MM.1S (cell line): ENCODE results near the gene OCIAD2.

Source experiments
- DNase-seq: peaks from one replicate; pipeline ENCODE4 v3.0.0-alpha.2; 2015
- H2AFZ ChIP-seq: fragments of 300-600 bp; sonication (generic); 2 replicates; pipeline ENCODE4 v1.6.0; 2016; ENCODE audit warnings: antibody characterized with exemption, low read length
- H3F3A ChIP-seq: fragments of 300-600 bp; sonication (generic); 2 replicates; pipeline ENCODE4 v1.6.1; 2016; ENCODE audit warnings: mild to moderate bottlenecking, antibody characterized with exemption, low read length, moderate library complexity, mixed read lengths; ENCODE audit not compliant: insufficient read depth
- H3K27ac ChIP-seq: fragments of 300-600 bp; sonication (generic); 2 replicates; pipeline ENCODE4 v1.5.1; 2016; ENCODE audit warnings: mild to moderate bottlenecking, low read length
- H3K27me3 ChIP-seq: fragments of 300-600 bp; sonication (generic); replicated peaks from 2 replicates; pipeline ENCODE4 v1.6.0; 2016; ENCODE audit warnings: low read length; ENCODE audit not compliant: insufficient read depth
- H3K36me3 ChIP-seq: fragments of 300-600 bp; sonication (generic); replicated peaks from 2 replicates; pipeline ENCODE4 v1.6.1; 2016; ENCODE audit warnings: mild to moderate bottlenecking, low read length, mixed read lengths; ENCODE audit not compliant: insufficient read depth
- H3K4me1 ChIP-seq: fragments of 300-600 bp; sonication (generic); 2 replicates; pipeline ENCODE4 v1.6.1; 2016; ENCODE audit warnings: low read length, mixed read lengths
- H3K4me2 ChIP-seq: fragments of 300-600 bp; sonication (generic); 2 replicates; pipeline ENCODE4 v1.6.0; 2016; ENCODE audit warnings: low read depth, low read length
- H3K4me3 ChIP-seq: fragments of 300-600 bp; sonication (generic); 2 replicates; pipeline ENCODE4 v1.5.1; 2016; ENCODE audit warnings: low read length, mixed read lengths
- H3K79me2 ChIP-seq: fragments of 300-600 bp; sonication (generic); 2 replicates; pipeline ENCODE4 v1.6.1; 2016; ENCODE audit warnings: mixed run types, low read length, mixed read lengths
- H3K9ac ChIP-seq: fragments of 300-600 bp; sonication (generic); 2 replicates; pipeline ENCODE4 v1.6.1; 2016; ENCODE audit warnings: low read length, mixed read lengths
- H3K9me2 ChIP-seq: fragments of 300-600 bp; sonication (generic); replicated peaks from 2 replicates; pipeline ENCODE4 v1.6.1; 2016; ENCODE audit warnings: mild to moderate bottlenecking, low read length, mixed read lengths; ENCODE audit not compliant: insufficient read depth
- H3K9me3 ChIP-seq: fragments of 300-600 bp; sonication (generic); replicated peaks from 2 replicates; pipeline ENCODE4 v1.6.1; 2016; ENCODE audit warnings: mild to moderate bottlenecking, low read length, mixed read lengths; ENCODE audit not compliant: insufficient read depth
- H4K20me1 ChIP-seq: fragments of 300-600 bp; sonication (generic); 2 replicates; pipeline ENCODE4 v1.6.1; 2016; ENCODE audit warnings: mild to moderate bottlenecking, low read length, moderate library complexity, mixed read lengths; ENCODE audit not compliant: insufficient read depth
- CTCF ChIP-seq: fragments of 300-600 bp; sonication (generic); IDR thresholded peaks from 2 replicates; pipeline ENCODE4 v1.5.1; 2016; ENCODE audit warnings: antibody characterized with exemption, low read length, mixed read lengths
- EZH2 ChIP-seq: fragments of 300-600 bp; sonication (generic); optimal IDR thresholded peaks from 2 replicates; pipeline ENCODE3; 2017; ENCODE audit warnings: low read depth, mild to moderate bottlenecking, antibody characterized with exemption, low read length, mixed read lengths
- EZH2phosphoT487 ChIP-seq: fragments of 300-600 bp; sonication (generic); IDR thresholded peaks from 2 replicates; pipeline ENCODE4 v1.6.1; 2018; ENCODE audit warnings: antibody characterized with exemption, low read length

Gene OCIAD2

GRCh38 chr4:48949086-48949485 is 42.5 kb upstream of the OCIAD2 start:
- no peak for TF ChIP-seq CTCF
- no peak for TF ChIP-seq EZH2phosphoT487
- TF ChIP-seq EZH2 = no peak
- Histone ChIP-seq H3K27me3 (no peaks in the 10 kb centered on the region), H3K4me2 (no peak overlapping the region)

GRCh38 chr4:48947731-48948130 is 41.2 kb upstream of the OCIAD2 start:
- no peak overlapping the region for H3K9ac ChIP-seq
- H4K20me1 ChIP-seq = no peaks in the 10 kb centered on the region
- no peaks in the 10 kb centered on the region for H3K79me2 ChIP-seq
- H3K4me2 ChIP-seq = no peak overlapping the region
- H3F3A ChIP-seq = no peaks in the 10 kb centered on the region
- TF ChIP-seq EZH2 (no peak), EZH2phosphoT487 (no peak), CTCF (no peak)
- no peak overlapping the region for H3K27ac ChIP-seq
- H3K4me3 ChIP-seq = no peak overlapping the region
- H3K36me3 ChIP-seq = no peaks in the 10 kb centered on the region
- H2AFZ ChIP-seq = no peak overlapping the region
- H3K27me3 ChIP-seq = no peaks in the 10 kb centered on the region
- H3K9me3 ChIP-seq = no peaks in the 10 kb centered on the region
- no peak for DNase-seq
- no peaks in the 10 kb centered on the region for H3K4me1 ChIP-seq
- no peaks in the 10 kb centered on the region for H3K9me2 ChIP-seq

More at GRCh38 chr4:48949086-48949485, 42.5 kb upstream of the OCIAD2 start:
- no peak for DNase-seq
- no peak overlapping the region for H3K9ac ChIP-seq
- H3F3A ChIP-seq = no peaks in the 10 kb centered on the region
- H3K4me3 ChIP-seq = no peak overlapping the region
- no peaks in the 10 kb centered on the region for H3K4me1 ChIP-seq
- H3K9me2 ChIP-seq = no peaks in the 10 kb centered on the region
- no peaks in the 10 kb centered on the region for H3K36me3 ChIP-seq
- no peaks in the 10 kb centered on the region for H3K9me3 ChIP-seq
- H3K27ac ChIP-seq = no peak overlapping the region
- no peak overlapping the region for H2AFZ ChIP-seq
- no peaks in the 10 kb centered on the region for H4K20me1 ChIP-seq
- no peaks in the 10 kb centered on the region for H3K79me2 ChIP-seq

GRCh38 chr4:48945981-48946380 is 39.4 kb upstream of the OCIAD2 start:
- H3K79me2 ChIP-seq = no peaks in the 10 kb centered on the region
- no peak for DNase-seq
- no peaks in the 10 kb centered on the region for H3K36me3 ChIP-seq
- H3K27me3 ChIP-seq = no peaks in the 10 kb centered on the region
- H4K20me1 ChIP-seq = no peaks in the 10 kb centered on the region
- no peak overlapping the region for H3K27ac ChIP-seq
- H3K9me2 ChIP-seq = no peaks in the 10 kb centered on the region
- no peak overlapping the region for H3K4me2 ChIP-seq
- H3K9me3 ChIP-seq = no peaks in the 10 kb centered on the region
- no peak overlapping the region for H3K9ac ChIP-seq
- no peaks in the 10 kb centered on the region for H3F3A ChIP-seq
- TF ChIP-seq EZH2 = no peak
- no peak for TF ChIP-seq CTCF
- no peak for TF ChIP-seq EZH2phosphoT487
- H3K4me3 ChIP-seq = no peak overlapping the region
- H2AFZ ChIP-seq = no peak overlapping the region
- H3K4me1 ChIP-seq = no peaks in the 10 kb centered on the region
